Liver (tissue), 9 donors: ENCODE data around the gene GRIN2A. TPM values are rescaled to one million over a fixed set of nuclear protein-coding genes. Genes with fewer than 3 reads are reported as not detected.

Experiments used
- DNase-seq: peaks from one replicate; pipeline ENCODE4 v3.0.0-alpha.2; 2017; ENCODE audit warnings: low spot score
- H3K27ac ChIP-seq, 2 donors: one replicate each; pipeline ENCODE4 v1.7.0; 2013; ENCODE audit warnings: inconsistent platforms in 2 of 2, low read length in 2 of 2, control low read depth in 1 of 2, low read depth in 1 of 2, mild to moderate bottlenecking in 1 of 2
- H3K27me3 ChIP-seq, 4 donors: one replicate each; pipeline versions ENCODE4 v1.6.1 to v1.7.0; 2013; ENCODE audit warnings: low read length in 3 of 4, inconsistent platforms in 1 of 4, mild to moderate bottlenecking in 1 of 4, moderate library complexity in 1 of 4; ENCODE audit not compliant: control insufficient read depth in 4 of 4, insufficient read depth in 4 of 4
- H3K36me3 ChIP-seq, 4 donors: one replicate each; pipeline versions ENCODE4 v1.6.1 to v1.7.0; 2013; ENCODE audit warnings: low read length in 3 of 4, mild to moderate bottlenecking in 3 of 4, low read depth in 1 of 4, moderate library complexity in 1 of 4; ENCODE audit not compliant: control insufficient read depth in 4 of 4, insufficient read depth in 3 of 4
- H3K4me1 ChIP-seq, 4 donors: one replicate each; pipeline versions ENCODE4 v1.6.1 to v1.7.0; 2013; ENCODE audit warnings: low read length in 3 of 4, mild to moderate bottlenecking in 3 of 4, moderate library complexity in 1 of 4; ENCODE audit not compliant: control insufficient read depth in 4 of 4, insufficient read depth in 4 of 4
- H3K4me3 ChIP-seq, 3 donors: one replicate each; pipeline versions ENCODE4 v1.6.1 to v1.7.0; 2013; ENCODE audit warnings: low read length in 3 of 3, control low read depth in 1 of 3, low read depth in 1 of 3, mild to moderate bottlenecking in 1 of 3
- H3K9ac ChIP-seq, 2 donors: one replicate each; pipeline ENCODE4 v1.7.0; 2013; ENCODE audit warnings: low read length in 2 of 2, mild to moderate bottlenecking in 2 of 2, moderate library complexity in 2 of 2, control low read depth in 1 of 2, low read depth in 1 of 2
- H3K9me3 ChIP-seq, 4 donors: one replicate each; pipeline versions ENCODE4 v1.6.1 to v1.7.0; 2013; ENCODE audit warnings: low read length in 3 of 4; ENCODE audit not compliant: control insufficient read depth in 4 of 4
- CTCF ChIP-seq: fragments of 150-350 bp; IDR thresholded peaks from 2 replicates; pipeline ENCODE4 v1.5.1; 2017; ENCODE audit warnings: improper control_type of control experiment, low read depth, low read length; ENCODE audit not compliant: missing input control
- FOXA2 ChIP-seq: IDR thresholded peaks from 2 replicates; pipeline ENCODE4 v1.6.1; 2016; ENCODE audit warnings: antibody characterized with exemption
- HNF4A ChIP-seq, 2 donors: conservative IDR thresholded peaks; 2 replicates each; pipeline ENCODE4 v1.6.1; 2016; ENCODE audit warnings: antibody characterized with exemption in 2 of 2, mild to moderate bottlenecking in 2 of 2
- HNF4G ChIP-seq: IDR thresholded peaks from 2 replicates; pipeline ENCODE4 v1.6.1; 2016; ENCODE audit warnings: antibody characterized with exemption
- JUND ChIP-seq, 2 donors: IDR thresholded peaks; 2 replicates each; pipeline ENCODE4 v1.6.1; 2016; ENCODE audit warnings: antibody characterized with exemption in 2 of 2
- MAX ChIP-seq: IDR thresholded peaks from 2 replicates; pipeline ENCODE4 v1.6.1; 2016; ENCODE audit warnings: antibody characterized with exemption
- NR2F2 ChIP-seq: IDR thresholded peaks from 2 replicates; pipeline ENCODE4 v1.6.1; 2016; ENCODE audit warnings: antibody characterized with exemption
- RAD21 ChIP-seq, 2 donors: IDR thresholded peaks; 2 replicates each; pipeline ENCODE4 v1.6.1; 2016; ENCODE audit warnings: antibody characterized with exemption in 2 of 2, mild to moderate bottlenecking in 2 of 2
- REST ChIP-seq: IDR thresholded peaks from 2 replicates; pipeline ENCODE4 v1.6.1; 2016; ENCODE audit warnings: antibody characterized with exemption, mild to moderate bottlenecking
- RXRA ChIP-seq, 2 donors: IDR thresholded peaks; 2 replicates each; pipeline ENCODE4 v1.6.1; 2017 to 2018; ENCODE audit warnings: antibody characterized with exemption in 2 of 2, mild to moderate bottlenecking in 1 of 2
- SP1 ChIP-seq: IDR thresholded peaks from 2 replicates; pipeline ENCODE4 v1.6.1; 2018; ENCODE audit warnings: antibody characterized with exemption, mild to moderate bottlenecking
- TAF1 ChIP-seq: conservative IDR thresholded peaks from 2 replicates; pipeline ENCODE4 v1.6.1; 2016; ENCODE audit warnings: antibody characterized with exemption, mild to moderate bottlenecking
- YY1 ChIP-seq: IDR thresholded peaks from 2 replicates; pipeline ENCODE4 v1.6.1; 2016; ENCODE audit warnings: antibody characterized with exemption, mild to moderate bottlenecking
- ZBTB33 ChIP-seq: IDR thresholded peaks from 2 replicates; pipeline ENCODE4 v1.6.1; 2016; ENCODE audit warnings: antibody characterized with exemption
- WGBS: extraction: QIAGEN DNeasy Blood & Tissue Kit; methylation state at CpG from one replicate; pipeline ENCODE4 v1.1.7; 2013; 5-methylcytosine and 5-hydroxymethylcytosine counted together
- polyA plus RNA-seq, 2 donors: library from polyadenylated mRNA; stranded (reverse) in 1 of 2; unstranded in 1 of 2; fragments of 200-250 nt in 1 of 2; fragments of >200 nt in 1 of 2; fragmentation: Nextera tagmentation in 1 of 2; extraction: Ambion mirVana in 1 of 2; gene quantifications; one replicate each; pipeline versions ENCODE4 v1.2.1 to v1.2.3, GENCODE V29; 2013 to 2015
- total RNA-seq, 2 donors: library from RNA; depleted of rRNA; stranded (reverse); fragments of >200 nt; gene quantifications; one replicate each; pipeline ENCODE4 v1.2.3, GENCODE V29; 2014
- donor health status: healthy.
- donor health status: healthy.
- donor health status: healthy.
- donor health status: healthy.
- donor health status: healthy.

GRIN2A gene
- total and polyA plus RNA-seq, 4 donors, result under 0.01 to 0.08 (median 0.07) TPM; not detected in 1

- Histone ChIP-seq H3K27me3 (peaks cover 0 to 2% (median 0%) of the 10 kb centered on the region in 4 donors), H3K4me1 (no peaks in the 10 kb centered on the region), H3K9ac (no peak overlapping the region), H3K36me3 (no peaks in the 10 kb centered on the region), H3K9me3 (no peaks in the 10 kb centered on the region), H3K4me3 (no peak overlapping the region), H3K27ac (no peak overlapping the region)
- no peak for DNase-seq
- TF ChIP-seq MAX, result no peak
- no peak for TF ChIP-seq YY1
- no peak for TF ChIP-seq NR2F2
- no peak for TF ChIP-seq RAD21 (IDR thresholded peaks at IDR 0.05)
- TF ChIP-seq CTCF, result no peak
- TF ChIP-seq SP1, result no peak
- no peak for TF ChIP-seq HNF4G
- TF ChIP-seq TAF1, result no peak
- TF ChIP-seq HNF4A (conservative IDR thresholded peaks at IDR 0.05), result no peak
- TF ChIP-seq ZBTB33, result no peak
- 68% methylated on average over 2 of the region's 2 CpGs for WGBS
Observed at GRCh38 chr16:9978160-9978725, 204.0 kb downstream of the GRIN2A start.

- 36% methylated on average over 7 of the region's 7 CpGs for WGBS
- TF ChIP-seq JUND (IDR thresholded peaks at IDR 0.05), result no peak
- TF ChIP-seq REST, result no peak
- TF ChIP-seq SP1, result no peak
- TF ChIP-seq ZBTB33, result no peak
- no peak for TF ChIP-seq YY1
- TF ChIP-seq RAD21 (IDR thresholded peaks at IDR 0.05), result no peak
- no peak for TF ChIP-seq FOXA2
- TF ChIP-seq MAX, result no peak
- no peak for TF ChIP-seq RXRA (IDR thresholded peaks at IDR 0.05)
- TF ChIP-seq NR2F2, result no peak
Observed at GRCh38 chr16:9977333-9977897, 204.8 kb downstream of the GRIN2A start.

More at GRCh38 chr16:9977333-9977897, 204.8 kb downstream of the GRIN2A start:
- DNase-seq, result no peak
- Histone ChIP-seq H3K4me3 (no peak overlapping the region), H3K9me3 (no peaks in the 10 kb centered on the region), H3K27ac (no peak overlapping the region), H3K4me1 (no peaks in the 10 kb centered on the region), H3K36me3 (no peaks in the 10 kb centered on the region), H3K9ac (no peak overlapping the region), H3K27me3 (peaks cover 0 to 2% (median 0%) of the 10 kb centered on the region in 4 donors)
